Stimulated activated CD4-positive, alpha-beta T cell treated with anti-CD3 and anti-CD28 coated beads, Interleukin-1b, Interleukin-23, amount 100 ng/mL, for 48 hours (primary cell): Measurements from ENCODE around the gene UQCR10.
A peak's percentile ranks its signal among the peaks of the same experiment; 100 is the strongest.

Experiments
- DNase-seq: peaks from one replicate; pipeline ENCODE4 v3.0.0-alpha.2; 2020

The UQCR10 gene

GRCh38 chr22:29767171-29768051 lies at the start of gene UQCR10:
UQCR10 (plus strand) TSS chr22:29767369; CDS start chr22:29767399, 30 bp downstream.
- DNase-seq, result peak; percentile 94

GRCh38 chr22:29717789-29718188 lies 49.4 kb upstream of the UQCR10 start:
- no peak for DNase-seq

- DNase-seq, result no peak
These were observed 47.9 kb upstream of the UQCR10 start for GRCh38 chr22:29718949-29719898.

GRCh38 chr22:29719899-29720645 lies 47.1 kb upstream of the UQCR10 start, which contains the start of gene CABP7:
CABP7 (plus strand) TSS chr22:29720003; CDS start chr22:29720425, 422 bp downstream.
- DNase-seq, result no peak

- no peak for DNase-seq
These were observed 46.3 kb upstream of the UQCR10 start for GRCh38 chr22:29720811-29721323.

- DNase-seq, result no peak
These were observed 45.0 kb upstream of the UQCR10 start for GRCh38 chr22:29722151-29722550.

- no peak for DNase-seq
These were observed 44.6 kb upstream of the UQCR10 start for GRCh38 chr22:29722587-29722986.

GRCh38 chr22:29723766-29724165 lies 43.4 kb upstream of the UQCR10 start:
- DNase-seq, result no peak

- DNase-seq, result no peak
These were observed 42.3 kb upstream of the UQCR10 start for GRCh38 chr22:29724843-29725242.

GRCh38 chr22:29726106-29726505 lies 41.1 kb upstream of the UQCR10 start:
- DNase-seq, result no peak

- DNase-seq, result no peak
These were observed 40.5 kb upstream of the UQCR10 start for GRCh38 chr22:29726512-29727130.

GRCh38 chr22:29727131-29727523 lies 40.0 kb upstream of the UQCR10 start:
- DNase-seq, result no peak

- DNase-seq, result no peak
These were observed 38.0 kb upstream of the UQCR10 start for GRCh38 chr22:29729161-29729560.

GRCh38 chr22:29731058-29731850 lies 35.9 kb upstream of the UQCR10 start:
- DNase-seq, result no peak

- no peak for DNase-seq
These were observed 34.3 kb upstream of the UQCR10 start for GRCh38 chr22:29732883-29733282.

GRCh38 chr22:29733362-29734201 lies 33.6 kb upstream of the UQCR10 start:
- no peak for DNase-seq

- DNase-seq, result no peak
These were observed 32.8 kb upstream of the UQCR10 start for GRCh38 chr22:29734406-29734805.

- no peak for DNase-seq
These were observed 32.3 kb upstream of the UQCR10 start for GRCh38 chr22:29734838-29735237.

- DNase-seq, result no peak
These were observed 31.8 kb upstream of the UQCR10 start for GRCh38 chr22:29735416-29735815.
